Measurements from ENCODE around the gene EEF1AKMT2. TPM values are rescaled to one million over a fixed set of nuclear protein-coding genes. Genes with fewer than 3 reads are reported as not detected.

The EEF1AKMT2 gene
- total and polyA plus RNA-seq, 9 of the 15 experiments (the other 6 are each of a cell fraction or from before 2014, with no cell fraction given), result 9.3 to 34.3 (median 23.7) TPM

- peak; percentile 26 to 46; a peak in 2 of 4 replicates for TF ChIP-seq UBTF (IDR thresholded peaks at IDR 0.05; ENCODE audit: borderline replicate concordance in 1 of 2, low read depth in 2 of 2, low read length in 2 of 2)
- no peak for TF ChIP-seq RHOXF2B (CRISPR knock-in tag; conservative IDR thresholded peaks at IDR 0.05)
- TF ChIP-seq ZNF592 (IDR thresholded peaks at IDR 0.05), result no peak
- no peak for TF ChIP-seq CEBPG (CRISPR knock-in tag; IDR thresholded peaks at IDR 0.05)
- no peak for TF ChIP-seq CEBPG (tag; conservative IDR thresholded peaks at IDR 0.05 in 1 of 2, IDR thresholded peaks at IDR 0.05 in 1 of 2)
- no peak for TF ChIP-seq XRCC3 (IDR thresholded peaks at IDR 0.05)
Observed at GRCh38 chr10:124742413-124743190, 49.1 kb downstream of the EEF1AKMT2 start (continued).
